CD1c-positive myeloid dendritic cell (primary cell): ENCODE results near the gene DPP8.
"Not testable (repeated sequence)": the region's sequence is repeated elsewhere in the genome, so short reads cannot be mapped to it uniquely, and the experiment has no call there.

Experiments
- DNase-seq: peaks from one replicate; pipeline ENCODE4 v3.0.0-alpha.2; 2016; ENCODE audit errors: extremely low spot score

The DPP8 gene

GRCh38 chr15:65524226-65524625 is 6.7 kb upstream of the DPP8 start:
- no peak for DNase-seq

GRCh38 chr15:65521350-65521749 is 3.9 kb upstream of the DPP8 start:
- DNase-seq, result no peak

- DNase-seq, result no peak
Observed at GRCh38 chr15:65518633-65519285, 1.3 kb upstream of the DPP8 start.

GRCh38 chr15:65517866-65518207 is 348 bp upstream of the DPP8 start:
- no peak for DNase-seq

- no peak for DNase-seq
Observed at GRCh38 chr15:65512807-65513416, 4.6 kb downstream of the DPP8 start.

GRCh38 chr15:65512189-65512588 is 5.3 kb downstream of the DPP8 start:
- DNase-seq, result no peak

- no peak for DNase-seq
Observed at GRCh38 chr15:65509321-65509720, 8.2 kb downstream of the DPP8 start.

- DNase-seq, result no peak
Observed at GRCh38 chr15:65494076-65494475, 23.4 kb downstream of the DPP8 start.

- no peak for DNase-seq
Observed at GRCh38 chr15:65484876-65485275, 32.6 kb downstream of the DPP8 start.

GRCh38 chr15:65476903-65477302 is 40.6 kb downstream of the DPP8 start:
- DNase-seq, result no peak

GRCh38 chr15:65470866-65471265 is 46.6 kb downstream of the DPP8 start:
- DNase-seq, result no peak

- DNase-seq, result no peak
Observed at GRCh38 chr15:65468229-65468909, 49.1 kb downstream of the DPP8 start.

GRCh38 chr15:65466901-65467300 is 50.6 kb downstream of the DPP8 start:
- DNase-seq, result no peak

GRCh38 chr15:65463096-65463495 is 54.4 kb downstream of the DPP8 start:
- DNase-seq, result not testable (repeated sequence)

GRCh38 chr15:65460741-65461347 is 56.6 kb downstream of the DPP8 start:
- no peak for DNase-seq

GRCh38 chr15:65455256-65455655 is 62.2 kb downstream of the DPP8 start:
- DNase-seq, result not testable (repeated sequence)

GRCh38 chr15:65451989-65452388 is 65.5 kb downstream of the DPP8 start:
- DNase-seq, result no peak

- no peak for DNase-seq
Observed at GRCh38 chr15:65450556-65450955, 66.9 kb downstream of the DPP8 start.

- no peak for DNase-seq
Observed at GRCh38 chr15:65447145-65447544, 70.3 kb downstream of the DPP8 start.

GRCh38 chr15:65434201-65434600 is 83.3 kb downstream of the DPP8 start:
- DNase-seq, result no peak

- DNase-seq, result no peak
Observed at GRCh38 chr15:65431731-65432130, 85.8 kb downstream of the DPP8 start.

GRCh38 chr15:65426216-65426853 is 91.2 kb downstream of the DPP8 start:
- no peak for DNase-seq
